Endothelial cell of umbilical vein (primary cell): Measurements from ENCODE around the gene MAP10. TPM values are rescaled to one million over a fixed set of nuclear protein-coding genes. Genes with fewer than 3 reads are reported as not detected.

Experiments
- BruUV-seq: library from RNA; stranded (reverse); fragments of 400-500 nt; replicated peaks from 2 replicates; lab custom pipeline; 2021; lab: Mats Ljungman, UMichigan
- CTCF ChIA-PET: fragments of 300-600, 350-600 bp; sonication (Branson Sonifier 250); formaldehyde crosslinking; loops from one replicate; lab custom pipeline; 2021; ENCODE audit warnings: antibody characterized with exemption, inconsistent platforms; lab: Charles Lee
- POLR2A ChIA-PET: fragments of 300-600, 350-600 bp; sonication (Branson Sonifier 250); formaldehyde crosslinking; loops from one replicate; lab custom pipeline; 2021; ENCODE audit warnings: antibody characterized with exemption, inconsistent platforms; lab: Charles Lee
- DNase-seq: peaks from one replicate; pipeline ENCODE4 v3.0.0-alpha.2; 2011; ENCODE audit warnings: low read depth, low spot score
- FAIRE-seq: peaks from 2 replicates; lab custom pipeline; 2011; peaks lifted over from hg19 to GRCh38; lab: Jason Lieb, UNC
- H2AFZ ChIP-seq: 2 replicates; pipeline ENCODE4 v1.6.0; 2012; ENCODE audit warnings: low read depth, low read length, control low read depth, inconsistent platforms
- H3K27ac ChIP-seq: 2 replicates; pipeline ENCODE4 v1.5.1; 2011; ENCODE audit warnings: low read depth, mild to moderate bottlenecking, control low read depth, low read length, moderate library complexity; ENCODE audit not compliant: insufficient read depth
- H3K27me3 ChIP-seq, 2 experiments: 2 replicates each; pipeline versions ENCODE4 v1.6.0 to v1.6.1; 2011; ENCODE audit warnings: low read length in 2 of 2, mixed read lengths in 1 of 2; ENCODE audit not compliant: control insufficient read depth in 2 of 2, insufficient read depth in 2 of 2
- H3K36me3 ChIP-seq, 2 experiments: 2 replicates in 1 of 2; 3 replicates in 1 of 2; pipeline ENCODE4 v1.5.1; 2011; ENCODE audit warnings: low read length in 2 of 2, mild to moderate bottlenecking in 1 of 2, moderate library complexity in 1 of 2; ENCODE audit not compliant: control insufficient read depth in 2 of 2, insufficient read depth in 2 of 2; ENCODE audit errors: extremely low read depth in 1 of 2
- H3K4me1 ChIP-seq: 3 replicates; pipeline ENCODE4 v1.5.1; 2011; ENCODE audit warnings: mild to moderate bottlenecking, low read length; ENCODE audit not compliant: control insufficient read depth, insufficient read depth; ENCODE audit errors: extremely low read depth
- H3K4me2 ChIP-seq: 2 replicates; pipeline ENCODE4 v1.6.1; 2011; ENCODE audit warnings: low read length, control low read depth, mixed read lengths; ENCODE audit not compliant: insufficient read depth
- H3K4me3 ChIP-seq, 3 experiments: fragments of 200-600 bp in 1 of 3; sonication (generic), shearing (Covaris generic) in 1 of 3; replicated peaks in 1 of 3; 2 replicates each; pipeline ENCODE4 v1.5.1; 2011 to 2016; ENCODE audit warnings: control low read depth in 3 of 3, low read length in 3 of 3, mild to moderate bottlenecking in 2 of 3, inconsistent platforms in 1 of 3, low read depth in 1 of 3, moderate library complexity in 1 of 3; ENCODE audit not compliant: insufficient read depth in 1 of 3
- H3K79me2 ChIP-seq: 2 replicates; pipeline ENCODE4 v1.6.0; 2012; ENCODE audit warnings: low read length, inconsistent platforms; ENCODE audit not compliant: control insufficient read depth, insufficient read depth
- H3K9ac ChIP-seq: replicated peaks from 2 replicates; pipeline ENCODE3; 2011; ENCODE audit warnings: low read length, control low read depth; ENCODE audit not compliant: insufficient read depth; ENCODE audit errors: extremely low read depth
- H3K9me1 ChIP-seq: replicated peaks from 3 replicates; pipeline ENCODE4 v1.6.0; 2011; ENCODE audit warnings: mild to moderate bottlenecking, low read length; ENCODE audit not compliant: control insufficient read depth, insufficient read depth; ENCODE audit errors: extremely low read depth
- H3K9me3 ChIP-seq: replicated peaks from 2 replicates; pipeline ENCODE4 v1.5.1; 2012; ENCODE audit warnings: low read length, inconsistent platforms; ENCODE audit not compliant: control insufficient read depth, insufficient read depth
- H4K20me1 ChIP-seq: replicated peaks from 2 replicates; pipeline ENCODE3; 2011; ENCODE audit warnings: mild to moderate bottlenecking, low read length; ENCODE audit not compliant: control insufficient read depth, insufficient read depth; ENCODE audit errors: extremely low read depth
- CTCF ChIP-seq, 2 donors: IDR thresholded peaks; 1 replicate in 1 of 2; 2 replicates in 1 of 2; pipeline ENCODE4 v1.5.1; 2011; ENCODE audit warnings: low read length in 2 of 2, mild to moderate bottlenecking in 2 of 2, moderate library complexity in 2 of 2, control low read depth in 1 of 2, inconsistent platforms in 1 of 2, low read depth in 1 of 2; ENCODE audit not compliant: insufficient read depth in 1 of 2; ENCODE audit errors: extremely low read depth in 1 of 2
- EZH2 ChIP-seq: IDR thresholded peaks from 2 replicates; pipeline ENCODE4 v1.6.1; 2012; ENCODE audit warnings: borderline replicate concordance, low read depth, mild to moderate bottlenecking, moderate library complexity, low read length, inconsistent platforms; ENCODE audit not compliant: severe bottlenecking
- FOS ChIP-seq: IDR thresholded peaks from 2 replicates; pipeline ENCODE4 v1.6.1; 2011; ENCODE audit warnings: mild to moderate bottlenecking, low read length, moderate library complexity, borderline replicate concordance; ENCODE audit not compliant: insufficient read depth
- GATA2 ChIP-seq: IDR thresholded peaks from 2 replicates; pipeline ENCODE4 v1.7.0; 2011; ENCODE audit warnings: low read depth, mild to moderate bottlenecking, moderate library complexity, mixed read lengths, low read length; ENCODE audit not compliant: insufficient read length, insufficient read depth
- JUN ChIP-seq: IDR thresholded peaks from 2 replicates; pipeline ENCODE4 v1.6.1; 2011; ENCODE audit warnings: borderline replicate concordance, low read depth; ENCODE audit not compliant: insufficient read length, insufficient read depth
- MAX ChIP-seq: IDR thresholded peaks from 2 replicates; pipeline ENCODE4 v1.6.1; 2011; ENCODE audit not compliant: insufficient read depth, insufficient read length
- MYC ChIP-seq: IDR thresholded peaks from one replicate; pipeline ENCODE4 v1.6.1; 2011; ENCODE audit warnings: mild to moderate bottlenecking, low read depth, low read length
- POLR2A ChIP-seq: IDR thresholded peaks from 2 replicates; pipeline ENCODE4 v1.6.1; 2012; ENCODE audit warnings: low read depth, mild to moderate bottlenecking, control low read depth, low read length
- POLR2AphosphoS5 ChIP-seq: IDR thresholded peaks from 2 replicates; pipeline ENCODE4 v1.6.1; 2012; ENCODE audit warnings: low read depth, mild to moderate bottlenecking, control low read depth, low read length, moderate library complexity; ENCODE audit not compliant: insufficient read depth
- dilution Hi-C: fragments of 300-500 bp; cut with MboI; formaldehyde crosslinking; loops from one replicate; pipeline ENCODE4 v1.15.0; 2019; ENCODE audit warnings: low sequenced_read_pairs; ENCODE audit not compliant: extremely low pct_ligation_motif_present
- intact Hi-C: fragments of 100-400 bp; cut with micrococcal nuclease; formaldehyde crosslinking; loops from one replicate; pipeline ENCODE4 v1.10.0; 2022
- polyA plus RNA-seq, 4 experiments: library from polyadenylated mRNA; depleted of rRNA in 3 of 4; stranded (reverse) in 3 of 4; unstranded in 1 of 4; fragments of >200 nt; gene quantifications; 2 replicates each; pipeline versions ENCODE4 v1.2.1 to v1.2.3, GENCODE V29; 2011 to 2012; ENCODE audit warnings: missing spikeins in 1 of 4
- total RNA-seq: library from RNA; stranded (reverse); gene quantifications from 2 replicates; pipeline ENCODE4 v1.2.3, GENCODE V29; 2021

The MAP10 gene
- total and polyA plus RNA-seq, 2 donors (not counting 3 experiments of a cell fraction or from before 2014, with no cell fraction given) = 0.88 to 2.0 TPM

GRCh38 chr1:232798920-232799319, 6.3 kb upstream of the MAP10 start:
- dilution Hi-C loops (no loop called here), intact Hi-C loops (no loop called here)
- H3K27ac ChIP-seq = no peak overlapping the region
- BruUV-seq = no TSS peak
- H3K4me2 ChIP-seq = no peak overlapping the region
- peaks cover 2% of the 10 kb centered on the region for H3K4me1 ChIP-seq
- no peaks in the 10 kb centered on the region for H3K9me3 ChIP-seq
- no peak for FAIRE-seq
- POLR2A ChIA-PET = no interaction called here
- TF ChIP-seq POLR2AphosphoS5 (no peak), MAX (no peak), JUN (no peak), FOS (no peak), MYC (no peak), POLR2A (no peak), GATA2 (no peak), CTCF (IDR thresholded peaks at IDR 0.05; ENCODE audit: extremely low read depth in 1 of 2, insufficient read depth in 1 of 2, low read depth in 1 of 2, low read length in 2 of 2) (no peak), EZH2 (no peak)
- no peaks in the 10 kb centered on the region for H3K9me1 ChIP-seq
- no peak overlapping the region for H3K9ac ChIP-seq
- no peak for DNase-seq
- H3K36me3 ChIP-seq = no peaks in the 10 kb centered on the region
- no peaks in the 10 kb centered on the region for H3K79me2 ChIP-seq
- no peak overlapping the region for H3K4me3 ChIP-seq
- H4K20me1 ChIP-seq = no peaks in the 10 kb centered on the region
- CTCF ChIA-PET = interaction anchor here (1.4 kb wide), 1 partner anchor 15 kb away, joined by 4 read pairs; no protein-coding TSS in a partner anchor
- no peak overlapping the region for H2AFZ ChIP-seq
- no peaks in the 10 kb centered on the region for H3K27me3 ChIP-seq
